Neural cell (in vitro differentiated cells): ENCODE measurements around the gene RUSF1. TPM values are rescaled to one million over a fixed set of nuclear protein-coding genes. Genes with fewer than 3 reads are reported as not detected.
"Not testable (repeated sequence)": the region's sequence is repeated elsewhere in the genome, so short reads cannot be mapped to it uniquely, and the experiment has no call there.

Experiments
- H2AFZ ChIP-seq: fragments of 200-600, 300-800 bp; sonication (generic), shearing (Covaris generic); 2 replicates; pipeline ENCODE4 v1.6.0; 2014; ENCODE audit warnings: low read depth, mild to moderate bottlenecking, antibody characterized with exemption, low read length, moderate library complexity
- H3F3A ChIP-seq: fragments of 200-600 bp; shearing (Covaris generic); 2 replicates; pipeline ENCODE4 v1.6.1; 2016; ENCODE audit warnings: mild to moderate bottlenecking, moderate library complexity, mixed read lengths, antibody characterized with exemption, low read length; ENCODE audit not compliant: insufficient read depth, poor library complexity, severe bottlenecking
- H3K27ac ChIP-seq: fragments of 200-600, 300-800 bp; sonication (generic), shearing (Covaris generic); 2 replicates; pipeline ENCODE4 v1.5.1; 2014; ENCODE audit warnings: mild to moderate bottlenecking, low read length, moderate library complexity
- H3K27me3 ChIP-seq: fragments of 300-800, 200-600 bp; sonication (generic), shearing (Covaris generic); 2 replicates; pipeline ENCODE4 v1.6.0; 2014; ENCODE audit warnings: mild to moderate bottlenecking, low read depth, low read length, moderate library complexity; ENCODE audit not compliant: insufficient read depth
- H3K36me3 ChIP-seq: fragments of 300-800, 200-600 bp; sonication (generic), shearing (Covaris generic); 2 replicates; pipeline ENCODE4 v1.5.1; 2014; ENCODE audit warnings: mild to moderate bottlenecking, antibody characterized with exemption, low read length, moderate library complexity; ENCODE audit not compliant: insufficient read depth
- H3K4me2 ChIP-seq: fragments of 300-800, 200-600 bp; sonication (generic), shearing (Covaris generic); 2 replicates; pipeline ENCODE4 v1.6.0; 2014; ENCODE audit warnings: mild to moderate bottlenecking, low read length
- H3K4me3 ChIP-seq: fragments of 300-800, 200-600 bp; sonication (generic), shearing (Covaris generic); 2 replicates; pipeline ENCODE4 v1.5.1; 2014; ENCODE audit warnings: mild to moderate bottlenecking, low read length, moderate library complexity
- H3K79me2 ChIP-seq: fragments of 200-600 bp; shearing (Covaris generic); replicated peaks from 2 replicates; pipeline ENCODE4 v1.6.0; 2014; ENCODE audit warnings: mild to moderate bottlenecking, low read length, moderate library complexity; ENCODE audit not compliant: insufficient read depth
- H3K9ac ChIP-seq: fragments of 300-800, 200-600 bp; sonication (generic), shearing (Covaris generic); 2 replicates; pipeline ENCODE4 v1.6.1; 2016; ENCODE audit warnings: mild to moderate bottlenecking, low read length, mixed read lengths
- H3K9me2 ChIP-seq: fragments of 200-600 bp; shearing (Covaris generic); 2 replicates; pipeline ENCODE4 v1.6.1; 2016; ENCODE audit warnings: mild to moderate bottlenecking, low read length, mixed read lengths; ENCODE audit not compliant: insufficient read depth
- H3K9me3 ChIP-seq: fragments of 200-600, 300-800 bp; sonication (generic), shearing (Covaris generic); 2 replicates; pipeline ENCODE4 v1.6.1; 2016; ENCODE audit warnings: mild to moderate bottlenecking, mixed run types, low read length, moderate library complexity, mixed read lengths
- H4K20me1 ChIP-seq: fragments of 200-600 bp; shearing (Covaris generic); 2 replicates; pipeline ENCODE4 v1.6.1; 2016; ENCODE audit warnings: mild to moderate bottlenecking, mixed run types; ENCODE audit not compliant: insufficient read depth
- EP300 ChIP-seq: fragments of 450-650 bp; conservative IDR thresholded peaks from 2 replicates; pipeline ENCODE4 v1.6.1; 2014; ENCODE audit warnings: antibody characterized with exemption, mild to moderate bottlenecking, moderate library complexity; ENCODE audit not compliant: poor library complexity, severe bottlenecking
- EZH2 ChIP-seq: fragments of 200-600, 300-800 bp; shearing (Covaris generic), sonication (generic); IDR thresholded peaks from 2 replicates; pipeline ENCODE4 v1.6.1; 2014; ENCODE audit warnings: antibody characterized with exemption, low read length, borderline replicate concordance, mild to moderate bottlenecking; ENCODE audit not compliant: insufficient read depth, poor library complexity, severe bottlenecking
- MXI1 ChIP-seq: fragments of 450-650 bp; conservative IDR thresholded peaks from 2 replicates; pipeline ENCODE4 v1.6.1; 2014; ENCODE audit warnings: antibody characterized with exemption, mild to moderate bottlenecking; ENCODE audit not compliant: poor library complexity, severe bottlenecking
- POLR2AphosphoS5 ChIP-seq: IDR thresholded peaks from 2 replicates; pipeline ENCODE4 v1.6.1; 2012
- RAD21 ChIP-seq: fragments of 450-650 bp; conservative IDR thresholded peaks from 2 replicates; pipeline ENCODE4 v1.6.1; 2014; ENCODE audit warnings: antibody characterized with exemption, mild to moderate bottlenecking, moderate library complexity
- SMC3 ChIP-seq: fragments of 450-650 bp; conservative IDR thresholded peaks from 2 replicates; pipeline ENCODE4 v1.6.1; 2014; ENCODE audit warnings: antibody characterized with exemption, mild to moderate bottlenecking, moderate library complexity; ENCODE audit not compliant: poor library complexity
- TAF1 ChIP-seq: IDR thresholded peaks from 2 replicates; pipeline ENCODE4 v1.6.1; 2012; ENCODE audit warnings: low read depth
- polyA plus RNA-seq: library from polyadenylated mRNA; depleted of rRNA; stranded (reverse); fragments of >200 nt; gene quantifications from 2 replicates; pipeline ENCODE4 v1.2.3, GENCODE V29; 2014
- TF ChIP-seq, protein P1 (sequence below): IDR thresholded peaks from 2 replicates; pipeline ENCODE4 v1.6.1; 2012; ENCODE audit warnings: borderline replicate concordance
- TF ChIP-seq, protein P2 (sequence below): fragments of 450-650 bp; IDR thresholded peaks from 2 replicates; pipeline ENCODE4 v1.5.1; 2014; ENCODE audit warnings: antibody characterized with exemption, mild to moderate bottlenecking, moderate library complexity; ENCODE audit not compliant: poor library complexity, severe bottlenecking

RUSF1 gene
- polyA plus RNA-seq, 1 donor from 2014 or later, result 108 TPM

DNA sequence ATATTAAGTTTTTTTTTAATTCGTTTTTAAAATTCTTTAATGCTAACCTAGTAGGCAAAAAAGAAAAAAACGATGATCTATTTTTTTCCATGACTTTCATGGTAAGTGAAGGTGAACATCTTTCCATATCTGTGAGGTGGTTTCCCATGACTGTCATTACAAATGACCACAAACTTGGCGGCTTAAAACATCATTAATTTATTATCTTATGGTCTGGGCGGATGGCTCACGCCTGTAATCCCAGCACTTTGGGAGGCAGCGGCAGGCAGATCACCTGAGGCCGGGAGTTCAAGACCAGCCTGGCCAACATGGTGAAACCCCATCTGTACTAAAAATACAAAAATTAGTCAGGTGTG is 30.0 kb upstream of the RUSF1 start:
- H3K27ac ChIP-seq, H3F3A ChIP-seq, H3K9me2 ChIP-seq, H3K9me3 ChIP-seq, H4K20me1 ChIP-seq, H3K9ac ChIP-seq, H3K4me2 ChIP-seq, H3K27me3 ChIP-seq, H3K36me3 ChIP-seq, H3K4me3 ChIP-seq, H3K79me2 ChIP-seq, H2AFZ ChIP-seq: not testable (repeated sequence)

DNA sequence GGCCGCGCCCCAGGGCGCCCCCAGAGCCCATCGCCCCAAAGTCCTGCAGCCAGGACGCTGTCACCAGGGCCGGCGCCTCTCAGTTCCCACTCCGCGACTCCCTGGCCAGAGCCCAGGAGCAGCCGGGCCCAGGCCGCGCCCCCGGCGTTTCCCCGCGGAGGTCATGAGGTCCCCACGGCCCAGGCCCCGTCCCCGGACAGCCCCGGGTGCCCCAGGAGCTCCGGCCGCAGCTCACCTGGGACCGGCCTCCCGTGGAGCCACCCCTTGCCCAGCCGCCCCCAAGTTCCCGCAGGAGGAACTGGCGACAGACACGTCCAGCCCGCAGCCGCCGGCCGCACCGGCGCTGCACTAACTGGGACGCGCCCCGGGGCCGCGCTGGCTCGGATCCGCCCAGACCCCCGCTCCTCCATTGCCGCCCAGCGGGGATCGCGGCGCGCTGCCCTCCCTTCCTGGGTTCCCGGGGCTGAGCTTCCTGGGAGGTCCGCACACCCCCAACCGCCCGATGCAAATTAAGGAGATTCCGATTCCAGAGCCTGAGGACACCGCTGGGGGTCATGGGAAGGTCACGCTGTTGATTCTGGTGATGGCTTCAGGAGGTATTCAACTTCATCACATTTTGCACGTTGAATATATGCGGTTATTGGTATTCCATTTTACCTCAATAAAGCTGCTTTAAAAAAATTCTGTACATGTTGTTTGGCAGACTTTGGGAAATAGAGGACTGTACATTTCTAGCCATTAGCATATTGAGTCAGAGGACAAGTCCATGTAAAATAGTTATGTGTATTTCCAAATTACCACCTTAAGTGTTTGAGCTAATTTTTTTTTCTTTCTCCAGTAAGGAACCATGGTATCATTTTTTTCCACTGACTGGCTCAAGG is 29.4 kb upstream of the RUSF1 start:
- Histone ChIP-seq H3K27me3 (no peaks in the 10 kb centered on the region), H3F3A (no peaks in the 10 kb centered on the region), H3K4me3 (no peak overlapping the region), H3K36me3 (no peaks in the 10 kb centered on the region), H3K9me2 (no peaks in the 10 kb centered on the region), H3K79me2 (no peaks in the 10 kb centered on the region), H3K9ac (no peak overlapping the region), H3K4me2 (no peak overlapping the region), H3K9me3 (no peaks in the 10 kb centered on the region), H2AFZ (no peak overlapping the region), H3K27ac (no peak overlapping the region), H4K20me1 (no peaks in the 10 kb centered on the region)
- TF ChIP-seq, protein P1, sequence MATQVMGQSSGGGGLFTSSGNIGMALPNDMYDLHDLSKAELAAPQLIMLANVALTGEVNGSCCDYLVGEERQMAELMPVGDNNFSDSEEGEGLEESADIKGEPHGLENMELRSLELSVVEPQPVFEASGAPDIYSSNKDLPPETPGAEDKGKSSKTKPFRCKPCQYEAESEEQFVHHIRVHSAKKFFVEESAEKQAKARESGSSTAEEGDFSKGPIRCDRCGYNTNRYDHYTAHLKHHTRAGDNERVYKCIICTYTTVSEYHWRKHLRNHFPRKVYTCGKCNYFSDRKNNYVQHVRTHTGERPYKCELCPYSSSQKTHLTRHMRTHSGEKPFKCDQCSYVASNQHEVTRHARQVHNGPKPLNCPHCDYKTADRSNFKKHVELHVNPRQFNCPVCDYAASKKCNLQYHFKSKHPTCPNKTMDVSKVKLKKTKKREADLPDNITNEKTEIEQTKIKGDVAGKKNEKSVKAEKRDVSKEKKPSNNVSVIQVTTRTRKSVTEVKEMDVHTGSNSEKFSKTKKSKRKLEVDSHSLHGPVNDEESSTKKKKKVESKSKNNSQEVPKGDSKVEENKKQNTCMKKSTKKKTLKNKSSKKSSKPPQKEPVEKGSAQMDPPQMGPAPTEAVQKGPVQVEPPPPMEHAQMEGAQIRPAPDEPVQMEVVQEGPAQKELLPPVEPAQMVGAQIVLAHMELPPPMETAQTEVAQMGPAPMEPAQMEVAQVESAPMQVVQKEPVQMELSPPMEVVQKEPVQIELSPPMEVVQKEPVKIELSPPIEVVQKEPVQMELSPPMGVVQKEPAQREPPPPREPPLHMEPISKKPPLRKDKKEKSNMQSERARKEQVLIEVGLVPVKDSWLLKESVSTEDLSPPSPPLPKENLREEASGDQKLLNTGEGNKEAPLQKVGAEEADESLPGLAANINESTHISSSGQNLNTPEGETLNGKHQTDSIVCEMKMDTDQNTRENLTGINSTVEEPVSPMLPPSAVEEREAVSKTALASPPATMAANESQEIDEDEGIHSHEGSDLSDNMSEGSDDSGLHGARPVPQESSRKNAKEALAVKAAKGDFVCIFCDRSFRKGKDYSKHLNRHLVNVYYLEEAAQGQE, result no peak
- TF ChIP-seq EP300 (no peak), EZH2 (no peak), SMC3 (no peak), POLR2AphosphoS5 (no peak), RAD21 (no peak), TAF1 (no peak), MXI1 (no peak)
- TF ChIP-seq, protein P2, sequence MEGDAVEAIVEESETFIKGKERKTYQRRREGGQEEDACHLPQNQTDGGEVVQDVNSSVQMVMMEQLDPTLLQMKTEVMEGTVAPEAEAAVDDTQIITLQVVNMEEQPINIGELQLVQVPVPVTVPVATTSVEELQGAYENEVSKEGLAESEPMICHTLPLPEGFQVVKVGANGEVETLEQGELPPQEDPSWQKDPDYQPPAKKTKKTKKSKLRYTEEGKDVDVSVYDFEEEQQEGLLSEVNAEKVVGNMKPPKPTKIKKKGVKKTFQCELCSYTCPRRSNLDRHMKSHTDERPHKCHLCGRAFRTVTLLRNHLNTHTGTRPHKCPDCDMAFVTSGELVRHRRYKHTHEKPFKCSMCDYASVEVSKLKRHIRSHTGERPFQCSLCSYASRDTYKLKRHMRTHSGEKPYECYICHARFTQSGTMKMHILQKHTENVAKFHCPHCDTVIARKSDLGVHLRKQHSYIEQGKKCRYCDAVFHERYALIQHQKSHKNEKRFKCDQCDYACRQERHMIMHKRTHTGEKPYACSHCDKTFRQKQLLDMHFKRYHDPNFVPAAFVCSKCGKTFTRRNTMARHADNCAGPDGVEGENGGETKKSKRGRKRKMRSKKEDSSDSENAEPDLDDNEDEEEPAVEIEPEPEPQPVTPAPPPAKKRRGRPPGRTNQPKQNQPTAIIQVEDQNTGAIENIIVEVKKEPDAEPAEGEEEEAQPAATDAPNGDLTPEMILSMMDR, result no peak
